Gastroesophageal sphincter (tissue), 4 donors: ENCODE measurements around the gene ASB6. TPM values are rescaled to one million over a fixed set of nuclear protein-coding genes. Genes with fewer than 3 reads are reported as not detected.

Experiments used
- ATAC-seq: fragments of 150-250 bp; one replicate; pipeline ENCODE4 v1.9.1; 2016; ENCODE audit warnings: mild to moderate bottlenecking, moderate library complexity
- H3K27ac ChIP-seq, 4 donors: fragments of 200-600 bp; sonication (generic) in 3 of 4; 1 replicate in 3 of 4; 2 replicates in 1 of 4; pipeline ENCODE4 v1.5.1; 2016 to 2019
- H3K27me3 ChIP-seq: fragments of 200-600 bp; sonication (generic); one replicate; pipeline ENCODE4 v1.5.1; 2019
- H3K36me3 ChIP-seq, 2 donors: fragments of 200-600 bp; sonication (generic); one replicate each; pipeline ENCODE4 v1.5.1; 2019; ENCODE audit warnings: control low read depth in 1 of 2
- H3K4me1 ChIP-seq, 3 donors: fragments of 200-600 bp; sonication (generic); 1 replicate in 2 of 3; 2 replicates in 1 of 3; pipeline ENCODE4 v1.5.1; 2016 to 2019; ENCODE audit warnings: control low read depth in 2 of 3
- H3K4me3 ChIP-seq, 2 donors: fragments of 200-600 bp; sonication (generic); one replicate each; pipeline ENCODE4 v1.5.1; 2019; ENCODE audit warnings: mild to moderate bottlenecking in 1 of 2, moderate library complexity in 1 of 2
- H3K9me3 ChIP-seq, 3 donors: fragments of 200-600 bp; sonication (generic); one replicate each; pipeline ENCODE4 v1.5.1; 2017 to 2019; ENCODE audit warnings: control low read depth in 2 of 3
- EP300 ChIP-seq: sonication (generic); formaldehyde crosslinking; IDR thresholded peaks from one replicate; pipeline ENCODE4 v1.6.1; 2017; ENCODE audit warnings: antibody characterized with exemption, mild to moderate bottlenecking
- POLR2A ChIP-seq, 2 donors: fragments of 450-650 bp; IDR thresholded peaks; one replicate each; pipeline ENCODE4 v1.6.1; 2017; ENCODE audit warnings: antibody characterized with exemption in 2 of 2, mild to moderate bottlenecking in 2 of 2, moderate library complexity in 1 of 2
- POLR2AphosphoS5 ChIP-seq: sonication (generic); formaldehyde crosslinking; IDR thresholded peaks from one replicate; pipeline ENCODE4 v1.6.1; 2017; ENCODE audit warnings: antibody characterized with exemption
- WGBS, 2 donors: methylation state at CpG; one replicate each; pipeline ENCODE4 v1.1.5; 2018; ENCODE audit warnings: low coverage in 1 of 2; 5-methylcytosine and 5-hydroxymethylcytosine counted together
- total RNA-seq, 4 donors: library from RNA; depleted of rRNA; stranded (reverse); fragments of >200 nt; gene quantifications; one replicate each; pipeline ENCODE4 v1.1.0, GENCODE V29; 2016
- TF ChIP-seq, protein P1 (sequence below), 4 experiments: fragments of 200-600 bp in 2 of 4; fragments of 450-650 bp in 2 of 4; sonication (generic) in 1 of 4; IDR thresholded peaks; one replicate each; pipeline ENCODE4 v1.5.1; 2017 to 2019; ENCODE audit warnings: antibody characterized with exemption in 4 of 4, mild to moderate bottlenecking in 2 of 4, moderate library complexity in 2 of 4

Gene ASB6
- total RNA-seq, 4 donors from 2014 or later: 21.3 to 37.2 (median 28.2) TPM

DNA sequence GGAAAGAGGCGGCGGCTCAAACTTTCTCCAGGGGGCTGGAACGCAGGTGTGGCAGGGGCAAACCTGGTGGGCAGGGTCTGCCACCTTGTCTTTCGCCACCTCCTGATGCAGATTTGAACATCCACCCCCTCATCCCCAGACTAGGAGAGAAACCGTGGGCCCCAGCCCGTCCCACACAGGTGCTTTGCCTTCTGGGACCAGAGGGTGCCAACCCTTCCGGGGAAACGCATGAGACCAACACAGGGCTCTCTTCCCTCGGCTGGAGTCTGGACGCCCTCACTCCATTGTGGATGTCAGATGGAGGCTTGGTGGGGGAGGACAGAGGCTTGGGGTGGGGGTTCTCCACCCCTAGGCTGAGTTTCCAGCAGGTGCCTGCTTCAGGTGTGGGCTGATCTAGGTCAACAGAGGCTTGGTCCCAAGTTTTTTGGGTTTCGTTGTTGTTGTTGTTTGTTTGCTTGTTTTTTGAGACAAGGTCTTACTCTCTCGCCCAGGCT, 30.6 kb downstream of the ASB6 start:
- whole genome bisulfite sequencing, 2 donors: 60% methylated on average over 1 of the region's 12 CpGs; no CpG with 5 or more reads in 1 of the 2 donors

DNA sequence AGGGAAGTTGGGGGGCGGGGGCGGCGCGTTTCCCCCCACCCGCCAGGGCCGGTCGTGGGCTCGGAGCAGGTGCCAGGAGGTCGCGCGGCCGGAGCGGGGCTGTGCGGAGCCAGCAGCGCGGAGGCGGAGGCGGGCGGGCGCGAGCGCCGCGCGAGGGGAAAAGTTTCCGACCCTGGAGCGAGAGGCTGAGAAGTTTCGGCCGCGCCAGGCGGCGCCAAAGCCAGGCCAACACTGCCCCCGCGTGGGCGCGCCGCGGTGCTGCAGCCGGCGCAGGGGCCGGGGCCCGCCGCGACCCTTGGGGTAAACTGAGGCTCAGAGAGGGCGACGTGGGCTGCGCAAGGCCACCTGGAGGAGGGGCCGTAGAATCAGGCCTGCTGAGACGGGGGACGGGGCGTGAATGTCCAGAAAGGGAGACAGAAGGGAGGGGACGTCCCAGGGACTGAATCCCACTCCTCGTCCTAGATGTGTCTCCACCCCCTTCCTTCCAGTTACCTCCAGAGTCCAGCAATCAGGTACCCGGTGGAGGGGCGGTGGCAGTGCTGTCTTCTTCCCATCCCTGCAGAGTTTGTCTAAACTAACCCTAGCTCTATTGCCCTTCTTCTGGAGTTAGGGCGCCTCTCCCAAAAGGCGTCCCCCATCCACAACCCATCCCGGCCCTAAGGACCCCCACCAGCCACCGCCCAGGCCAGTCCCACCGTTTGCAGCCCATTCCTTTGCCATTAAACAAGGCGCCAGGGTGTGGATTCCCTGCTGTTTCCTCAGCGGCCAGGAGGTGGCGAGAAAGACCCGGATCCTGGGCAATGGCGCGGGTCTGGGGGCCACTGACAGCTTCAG, 31.3 kb downstream of the ASB6 start:
- H3K27ac ChIP-seq: peak overlapping the region; percentile 61 to 91 (median 89)
- WGBS, 2 donors: 0% methylated on average over 2 to 6 of the region's 66 CpGs
- peaks cover 0 to 53% (median 33%) of the 10 kb centered on the region in 3 donors for H3K4me1 ChIP-seq
- ATAC-seq: peak; percentile 64
- no peaks in the 10 kb centered on the region for H3K9me3 ChIP-seq
- H3K4me3 ChIP-seq: peak overlapping the region; percentile 63 to 76
- H3K36me3 ChIP-seq: no peaks in the 10 kb centered on the region
- H3K27me3 ChIP-seq: no peaks in the 10 kb centered on the region
- TF ChIP-seq, protein P1, sequence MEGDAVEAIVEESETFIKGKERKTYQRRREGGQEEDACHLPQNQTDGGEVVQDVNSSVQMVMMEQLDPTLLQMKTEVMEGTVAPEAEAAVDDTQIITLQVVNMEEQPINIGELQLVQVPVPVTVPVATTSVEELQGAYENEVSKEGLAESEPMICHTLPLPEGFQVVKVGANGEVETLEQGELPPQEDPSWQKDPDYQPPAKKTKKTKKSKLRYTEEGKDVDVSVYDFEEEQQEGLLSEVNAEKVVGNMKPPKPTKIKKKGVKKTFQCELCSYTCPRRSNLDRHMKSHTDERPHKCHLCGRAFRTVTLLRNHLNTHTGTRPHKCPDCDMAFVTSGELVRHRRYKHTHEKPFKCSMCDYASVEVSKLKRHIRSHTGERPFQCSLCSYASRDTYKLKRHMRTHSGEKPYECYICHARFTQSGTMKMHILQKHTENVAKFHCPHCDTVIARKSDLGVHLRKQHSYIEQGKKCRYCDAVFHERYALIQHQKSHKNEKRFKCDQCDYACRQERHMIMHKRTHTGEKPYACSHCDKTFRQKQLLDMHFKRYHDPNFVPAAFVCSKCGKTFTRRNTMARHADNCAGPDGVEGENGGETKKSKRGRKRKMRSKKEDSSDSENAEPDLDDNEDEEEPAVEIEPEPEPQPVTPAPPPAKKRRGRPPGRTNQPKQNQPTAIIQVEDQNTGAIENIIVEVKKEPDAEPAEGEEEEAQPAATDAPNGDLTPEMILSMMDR (IDR thresholded peaks at IDR 0.05): peak in 3 of 4 experiments; percentile 85 to 100 (median 100)
- TF ChIP-seq EP300: no peak

More for the DNA sequence above, 30.6 kb downstream of the ASB6 start:
- TF ChIP-seq, protein P1 (IDR thresholded peaks at IDR 0.05): no peak
- no peak for TF ChIP-seq EP300
- no peak for TF ChIP-seq POLR2A (IDR thresholded peaks at IDR 0.05)
- no peak for TF ChIP-seq POLR2AphosphoS5
- peaks cover 0 to 52% (median 33%) of the 10 kb centered on the region in 3 donors for H3K4me1 ChIP-seq
- peak overlapping the region in 3 of 4 donors; percentile 89 to 91 (median 89) for H3K27ac ChIP-seq
- no peak for ATAC-seq
- H3K36me3 ChIP-seq: no peaks in the 10 kb centered on the region
- H3K9me3 ChIP-seq: no peaks in the 10 kb centered on the region
- peak overlapping the region in 1 of 2 donors; percentile 76 for H3K4me3 ChIP-seq
- H3K27me3 ChIP-seq: no peaks in the 10 kb centered on the region

DNA sequence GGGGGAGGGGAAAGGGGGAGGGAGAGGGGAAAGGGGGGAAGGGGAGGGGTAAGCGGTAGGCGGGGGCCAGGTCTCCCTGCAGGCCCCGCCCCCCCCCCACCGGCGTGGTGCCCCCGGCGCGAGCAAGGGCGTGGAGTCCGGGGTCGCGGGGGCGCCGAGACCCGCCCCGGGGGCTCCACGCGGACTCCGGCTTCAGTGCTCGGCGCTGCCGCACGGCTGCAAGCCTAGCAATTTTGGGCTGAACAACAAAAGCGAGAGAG, 31.8 kb downstream of the ASB6 start:
- ATAC-seq: no peak
- H3K4me1 ChIP-seq: peaks cover 0 to 53% (median 33%) of the 10 kb centered on the region in 3 donors
- TF ChIP-seq POLR2AphosphoS5 (no peak), EP300 (no peak)

DNA sequence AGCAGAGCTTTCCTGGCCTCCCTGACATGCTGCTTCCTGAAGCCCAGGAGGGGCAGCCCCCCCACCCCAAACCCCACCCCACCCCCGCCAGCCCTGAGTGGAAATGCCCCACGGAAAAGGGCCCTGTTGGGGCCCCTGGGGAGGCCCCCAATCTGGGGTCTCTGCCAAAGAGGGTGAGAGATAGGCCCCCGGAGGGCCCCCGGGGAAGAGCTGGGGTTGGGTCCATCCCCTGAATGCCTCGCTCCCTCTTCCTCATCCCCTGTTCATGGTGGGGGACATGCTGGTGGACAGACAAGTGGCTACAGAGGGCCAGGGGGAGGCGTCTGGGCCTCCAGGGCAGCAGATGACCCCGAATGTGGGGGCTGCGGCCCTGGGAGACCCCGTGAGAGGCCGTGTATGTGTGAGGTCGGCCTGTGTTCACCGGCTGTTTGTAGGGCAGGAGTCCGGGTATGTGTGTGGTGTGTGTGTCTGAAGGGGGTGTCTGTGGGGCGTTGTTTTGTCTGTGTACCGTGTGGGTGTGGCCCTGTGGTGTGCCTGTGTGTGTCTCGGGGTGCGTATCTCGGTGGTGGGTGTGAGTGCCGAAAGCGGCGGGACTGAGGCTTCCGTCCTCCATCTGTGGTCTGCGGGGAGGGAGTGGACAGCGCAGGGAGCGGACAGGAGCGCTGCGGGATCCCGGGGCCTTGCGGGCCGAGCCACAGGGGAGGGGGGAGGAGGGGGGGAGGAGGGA, 32.3 kb downstream of the ASB6 start:
- WGBS, 2 donors: no CpG with 5 or more reads among the region's 30 CpGs
- no peaks in the 10 kb centered on the region for H3K36me3 ChIP-seq
- H3K4me1 ChIP-seq: peaks cover 0 to 53% (median 33%) of the 10 kb centered on the region in 3 donors
- peak overlapping the region; percentile 63 to 76 for H3K4me3 ChIP-seq
- H3K27ac ChIP-seq: peak overlapping the region; percentile 61 to 91 (median 89)
- TF ChIP-seq, protein P1 (IDR thresholded peaks at IDR 0.05): no peak
- TF ChIP-seq EP300 (no peak), POLR2A (IDR thresholded peaks at IDR 0.05) (no peak), POLR2AphosphoS5 (no peak)
- H3K9me3 ChIP-seq: no peaks in the 10 kb centered on the region
- H3K27me3 ChIP-seq: no peaks in the 10 kb centered on the region
- peak; percentile 5 for ATAC-seq

More for the DNA sequence above, 31.8 kb downstream of the ASB6 start:
- peak overlapping the region; percentile 61 to 91 (median 89) for H3K27ac ChIP-seq
- H3K27me3 ChIP-seq: no peaks in the 10 kb centered on the region
- no CpG with 5 or more reads among the region's 24 CpGs for WGBS, 2 donors
- no peaks in the 10 kb centered on the region for H3K36me3 ChIP-seq
- H3K4me3 ChIP-seq: peak overlapping the region; percentile 63 to 76
- no peaks in the 10 kb centered on the region for H3K9me3 ChIP-seq
